ENCODE measurements around the gene LIG3.

DNA sequence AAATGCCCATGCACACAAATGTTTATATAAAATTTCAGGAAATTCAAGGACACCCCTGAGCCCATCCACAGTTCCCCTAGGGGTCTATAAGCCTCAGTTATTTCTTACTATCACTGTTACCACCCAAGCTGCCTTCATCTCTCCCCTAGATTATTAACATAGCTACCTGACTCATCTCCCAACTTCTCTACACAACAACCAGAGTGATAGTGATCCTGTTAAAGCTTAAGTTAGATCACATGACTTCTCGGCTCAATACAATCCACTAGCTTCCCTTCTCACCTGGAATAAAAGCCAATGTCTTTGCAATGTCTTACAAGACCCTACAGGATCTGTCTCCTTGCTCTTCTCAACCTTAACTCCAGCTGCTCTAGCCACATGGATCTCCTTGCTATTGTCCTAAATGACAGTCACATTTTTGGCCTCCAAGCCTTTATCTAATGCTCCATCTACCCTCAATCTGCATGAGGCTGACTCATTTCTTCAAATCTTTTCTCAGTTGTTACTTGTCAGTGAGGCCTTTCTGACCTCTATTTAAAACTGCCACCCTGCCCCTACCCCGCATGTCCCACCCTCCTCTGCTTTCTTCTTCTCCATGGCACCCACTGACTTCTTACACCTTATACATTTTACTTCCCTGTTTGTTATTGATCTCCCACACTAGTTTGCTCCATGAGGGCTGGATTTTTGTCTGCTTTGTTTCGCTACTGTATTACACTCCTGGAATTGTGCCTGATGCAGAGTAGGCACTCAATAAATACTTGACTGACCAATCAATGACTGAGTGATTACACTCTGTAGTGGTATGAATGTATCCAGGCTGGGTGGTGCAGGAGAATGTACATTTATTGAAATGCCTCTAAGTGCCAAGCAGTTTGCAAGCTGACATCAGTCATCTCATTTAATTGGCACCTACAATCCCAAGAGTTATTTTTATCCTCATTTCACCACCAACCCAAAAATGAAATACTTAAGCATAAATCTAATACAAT is 5.2 kb upstream of the LIG3 start:
- TF ChIP-seq YY1 (IDR thresholded peaks at IDR 0.05; ENCODE audit: insufficient read depth, insufficient read length) (no peak), ZNF274 (IDR thresholded peaks at IDR 0.05; ENCODE audit: low read depth, low read length) (no peak), SUZ12 (IDR thresholded peaks at IDR 0.05; ENCODE audit: extremely low read depth, insufficient read depth, insufficient read length) (no peak)

All from NT2/D1 (cell line).